COLO668 (cell line): ENCODE data around the gene ZNF567.

Experiments used
- DNase-seq: peaks from one replicate; lab custom pipeline; 2025; ENCODE audit not compliant: unreplicated experiment; lab: John Stamatoyannopoulos, UW

Gene ZNF567

GRCh38 chr19:36750066-36750691, 62.8 kb downstream of the ZNF567 start:
- DNase-seq = no peak
